Lower leg skin (tissue), 3 donors: ENCODE data around the gene OPRM1.

Experiments
- POLR2A ChIP-seq, 2 donors: fragments of 450-650 bp; IDR thresholded peaks; one replicate each; pipeline ENCODE4 v1.6.1; 2016 to 2017; ENCODE audit warnings: antibody characterized with exemption in 2 of 2, mild to moderate bottlenecking in 1 of 2, moderate library complexity in 1 of 2
- TF ChIP-seq, protein P1 (sequence below), 3 donors: fragments of 450-650 bp; IDR thresholded peaks; one replicate each; pipeline ENCODE4 v1.5.1; 2016; ENCODE audit warnings: antibody characterized with exemption in 3 of 3, mild to moderate bottlenecking in 3 of 3, moderate library complexity in 2 of 3

DNA sequence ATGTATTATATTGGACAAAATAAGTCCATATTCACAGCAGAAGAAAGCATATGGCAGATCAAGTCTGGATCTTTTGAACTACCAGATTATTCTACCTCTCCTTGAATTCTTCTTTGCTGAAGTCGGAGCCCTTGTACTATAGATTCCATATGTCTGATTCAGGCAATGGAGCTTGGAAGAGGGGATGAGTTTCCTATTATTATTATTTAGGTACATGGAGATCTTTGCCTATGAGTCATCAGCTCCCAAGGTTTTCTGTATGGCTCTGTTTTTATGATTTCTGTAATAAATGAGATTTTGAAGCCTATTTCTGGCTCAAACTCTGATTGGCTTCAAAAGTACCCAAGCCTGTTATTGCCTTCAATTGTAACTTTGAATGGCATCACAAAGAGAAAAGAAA is 72.0 kb downstream of the OPRM1 start:
- TF ChIP-seq, protein P1, sequence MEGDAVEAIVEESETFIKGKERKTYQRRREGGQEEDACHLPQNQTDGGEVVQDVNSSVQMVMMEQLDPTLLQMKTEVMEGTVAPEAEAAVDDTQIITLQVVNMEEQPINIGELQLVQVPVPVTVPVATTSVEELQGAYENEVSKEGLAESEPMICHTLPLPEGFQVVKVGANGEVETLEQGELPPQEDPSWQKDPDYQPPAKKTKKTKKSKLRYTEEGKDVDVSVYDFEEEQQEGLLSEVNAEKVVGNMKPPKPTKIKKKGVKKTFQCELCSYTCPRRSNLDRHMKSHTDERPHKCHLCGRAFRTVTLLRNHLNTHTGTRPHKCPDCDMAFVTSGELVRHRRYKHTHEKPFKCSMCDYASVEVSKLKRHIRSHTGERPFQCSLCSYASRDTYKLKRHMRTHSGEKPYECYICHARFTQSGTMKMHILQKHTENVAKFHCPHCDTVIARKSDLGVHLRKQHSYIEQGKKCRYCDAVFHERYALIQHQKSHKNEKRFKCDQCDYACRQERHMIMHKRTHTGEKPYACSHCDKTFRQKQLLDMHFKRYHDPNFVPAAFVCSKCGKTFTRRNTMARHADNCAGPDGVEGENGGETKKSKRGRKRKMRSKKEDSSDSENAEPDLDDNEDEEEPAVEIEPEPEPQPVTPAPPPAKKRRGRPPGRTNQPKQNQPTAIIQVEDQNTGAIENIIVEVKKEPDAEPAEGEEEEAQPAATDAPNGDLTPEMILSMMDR (IDR thresholded peaks at IDR 0.05) = no peak
- TF ChIP-seq POLR2A (IDR thresholded peaks at IDR 0.05) = no peak
